Hepatocyte (in vitro differentiated cells): ENCODE results near the gene YTHDC2. TPM values are rescaled to one million over a fixed set of nuclear protein-coding genes. Genes with fewer than 3 reads are reported as not detected.
A peak's percentile ranks its signal among the peaks of the same experiment; 100 is the strongest.

ENCODE experiments used
- DNase-seq: peaks from one replicate; pipeline ENCODE4 v3.0.0-alpha.2; 2016; ENCODE audit warnings: low spot score
- H2AFZ ChIP-seq: fragments of 200-600 bp; sonication (generic); 2 replicates; pipeline ENCODE4 v1.6.0; 2016; ENCODE audit warnings: antibody characterized with exemption, mild to moderate bottlenecking
- H3K27ac ChIP-seq: fragments of 200-600 bp; sonication (generic); 2 replicates; pipeline ENCODE4 v1.5.1; 2016; ENCODE audit warnings: mild to moderate bottlenecking
- H3K27me3 ChIP-seq: fragments of 200-600 bp; sonication (generic); 2 replicates; pipeline ENCODE4 v1.6.1; 2016
- H3K36me3 ChIP-seq: fragments of 200-600 bp; sonication (generic); replicated peaks from 2 replicates; pipeline ENCODE4 v1.5.1; 2016; ENCODE audit warnings: low read depth; ENCODE audit not compliant: insufficient read depth
- H3K4me1 ChIP-seq: fragments of 200-600 bp; sonication (generic); 2 replicates; pipeline ENCODE4 v1.5.1; 2016; ENCODE audit warnings: mild to moderate bottlenecking, moderate library complexity; ENCODE audit not compliant: insufficient read depth
- H3K4me2 ChIP-seq: fragments of 200-600 bp; sonication (generic); 2 replicates; pipeline ENCODE4 v1.6.0; 2016
- H3K4me3 ChIP-seq: fragments of 200-600 bp; sonication (generic); 2 replicates; pipeline ENCODE4 v1.5.1; 2016; ENCODE audit warnings: mild to moderate bottlenecking
- H3K79me2 ChIP-seq: fragments of 200-600 bp; sonication (generic); 2 replicates; pipeline ENCODE4 v1.6.0; 2017; ENCODE audit warnings: mild to moderate bottlenecking
- H3K9me2 ChIP-seq: fragments of 200-600 bp; sonication (generic); replicated peaks from 2 replicates; pipeline ENCODE4 v1.6.0; 2017; ENCODE audit warnings: mild to moderate bottlenecking; ENCODE audit not compliant: insufficient read depth
- H3K9me3 ChIP-seq: fragments of 200-600 bp; sonication (generic); 2 replicates; pipeline ENCODE4 v1.5.1; 2016; ENCODE audit warnings: low read depth, mild to moderate bottlenecking
- H4K20me1 ChIP-seq: fragments of 200-600 bp; sonication (generic); 2 replicates; pipeline ENCODE4 v1.6.0; 2016; ENCODE audit warnings: mild to moderate bottlenecking; ENCODE audit not compliant: insufficient read depth, poor library complexity, severe bottlenecking
- EZH2 ChIP-seq: fragments of 200-600 bp; sonication (generic); IDR thresholded peaks from 2 replicates; pipeline ENCODE4 v1.6.1; 2016; ENCODE audit warnings: antibody characterized with exemption, mild to moderate bottlenecking, borderline replicate concordance
- EZH2phosphoT487 ChIP-seq: fragments of 200-600 bp; sonication (generic); IDR thresholded peaks from one replicate; pipeline ENCODE4 v1.6.1; 2018; ENCODE audit warnings: antibody characterized with exemption, mild to moderate bottlenecking, low read depth, moderate library complexity; ENCODE audit not compliant: unreplicated experiment, severe bottlenecking
- WGBS: methylation state at CpG from one replicate; pipeline ENCODE4 v1.1.6; 2016; ENCODE audit warnings: low lambda C conversion rate; ENCODE audit errors: missing lambda C conversion rate; 5-methylcytosine and 5-hydroxymethylcytosine counted together
- polyA plus RNA-seq: library from polyadenylated mRNA; unstranded; fragments of >200 nt; fragmentation: Nextera tagmentation; extraction: Ambion mirVana; gene quantifications from 2 replicates; pipeline ENCODE4 v1.2.1, GENCODE V29; 2016
- total RNA-seq: library from RNA; depleted of rRNA; stranded (reverse); fragments of >200 nt; gene quantifications from 2 replicates; pipeline ENCODE4 v1.2.3, GENCODE V29; 2014
- TF ChIP-seq, protein P1 (sequence below): fragments of 200-600 bp; sonication (generic); IDR thresholded peaks from 2 replicates; pipeline ENCODE4 v1.5.1; 2016; ENCODE audit warnings: antibody characterized with exemption, mild to moderate bottlenecking; ENCODE audit not compliant: poor library complexity

The YTHDC2 gene
- total and polyA plus RNA-seq, 2 experiments from 2014 or later: 9.1 to 26.3 TPM

- 76% methylated on average over 3 of the region's 3 CpGs for WGBS
- H3K4me1 ChIP-seq: no peaks in the 10 kb centered on the region
- H3K9me2 ChIP-seq: no peaks in the 10 kb centered on the region
- peak; percentile 16 for DNase-seq
- H3K27ac ChIP-seq: peak overlapping the region; percentile 24
- no peaks in the 10 kb centered on the region for H4K20me1 ChIP-seq
- TF ChIP-seq EZH2phosphoT487 (no peak), EZH2 (no peak)
- TF ChIP-seq, protein P1, sequence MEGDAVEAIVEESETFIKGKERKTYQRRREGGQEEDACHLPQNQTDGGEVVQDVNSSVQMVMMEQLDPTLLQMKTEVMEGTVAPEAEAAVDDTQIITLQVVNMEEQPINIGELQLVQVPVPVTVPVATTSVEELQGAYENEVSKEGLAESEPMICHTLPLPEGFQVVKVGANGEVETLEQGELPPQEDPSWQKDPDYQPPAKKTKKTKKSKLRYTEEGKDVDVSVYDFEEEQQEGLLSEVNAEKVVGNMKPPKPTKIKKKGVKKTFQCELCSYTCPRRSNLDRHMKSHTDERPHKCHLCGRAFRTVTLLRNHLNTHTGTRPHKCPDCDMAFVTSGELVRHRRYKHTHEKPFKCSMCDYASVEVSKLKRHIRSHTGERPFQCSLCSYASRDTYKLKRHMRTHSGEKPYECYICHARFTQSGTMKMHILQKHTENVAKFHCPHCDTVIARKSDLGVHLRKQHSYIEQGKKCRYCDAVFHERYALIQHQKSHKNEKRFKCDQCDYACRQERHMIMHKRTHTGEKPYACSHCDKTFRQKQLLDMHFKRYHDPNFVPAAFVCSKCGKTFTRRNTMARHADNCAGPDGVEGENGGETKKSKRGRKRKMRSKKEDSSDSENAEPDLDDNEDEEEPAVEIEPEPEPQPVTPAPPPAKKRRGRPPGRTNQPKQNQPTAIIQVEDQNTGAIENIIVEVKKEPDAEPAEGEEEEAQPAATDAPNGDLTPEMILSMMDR: no peak
- no peaks in the 10 kb centered on the region for H3K36me3 ChIP-seq
- no peak overlapping the region for H3K4me2 ChIP-seq
- H2AFZ ChIP-seq: no peak overlapping the region
- H3K9me3 ChIP-seq: no peaks in the 10 kb centered on the region
- no peaks in the 10 kb centered on the region for H3K27me3 ChIP-seq
- no peaks in the 10 kb centered on the region for H3K79me2 ChIP-seq
- no peak overlapping the region for H3K4me3 ChIP-seq
These were observed 33.2 kb downstream of the YTHDC2 start for GRCh38 chr5:113546703-113547183.

DNA sequence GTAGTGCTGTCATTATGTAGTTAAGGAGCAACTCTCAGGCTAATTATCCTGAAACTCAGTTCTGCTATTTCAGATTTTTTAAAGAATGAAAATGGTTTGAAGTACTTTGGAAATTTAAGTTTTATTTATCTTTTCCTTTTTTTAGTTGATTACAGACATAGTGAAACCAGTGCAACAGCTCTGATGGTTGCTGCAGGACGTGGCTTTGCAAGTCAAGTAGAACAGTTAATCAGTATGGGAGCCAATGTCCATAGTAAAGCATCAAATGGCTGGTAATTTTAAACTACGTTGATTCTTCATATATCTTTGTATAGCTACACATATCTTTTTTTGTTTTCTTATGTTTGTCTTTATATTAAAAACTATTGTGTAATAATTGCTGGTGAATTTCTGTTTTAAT, 34.9 kb downstream of the YTHDC2 start:
- DNase-seq: no peak
- Histone ChIP-seq H2AFZ (no peak overlapping the region), H3K36me3 (no peaks in the 10 kb centered on the region), H3K27me3 (no peaks in the 10 kb centered on the region), H3K9me2 (no peaks in the 10 kb centered on the region), H3K4me3 (no peak overlapping the region), H3K4me1 (no peaks in the 10 kb centered on the region), H3K9me3 (no peaks in the 10 kb centered on the region), H4K20me1 (no peaks in the 10 kb centered on the region), H3K4me2 (no peak overlapping the region), H3K79me2 (no peaks in the 10 kb centered on the region), H3K27ac (no peak overlapping the region)
- no peak for TF ChIP-seq EZH2
- TF ChIP-seq, protein P1: no peak
- TF ChIP-seq EZH2phosphoT487: no peak
- 65% methylated on average over 2 of the region's 2 CpGs for WGBS

GRCh38 chr5:113552137-113552536, 38.6 kb downstream of the YTHDC2 start:
- TF ChIP-seq EZH2: no peak
- TF ChIP-seq EZH2phosphoT487: no peak
- TF ChIP-seq, protein P1: no peak
- Histone ChIP-seq H3K79me2 (no peaks in the 10 kb centered on the region), H3K4me1 (no peaks in the 10 kb centered on the region), H3K4me2 (no peak overlapping the region), H3K9me2 (no peaks in the 10 kb centered on the region), H3K27me3 (no peaks in the 10 kb centered on the region), H2AFZ (no peak overlapping the region), H3K36me3 (no peaks in the 10 kb centered on the region), H3K27ac (no peak overlapping the region), H4K20me1 (no peaks in the 10 kb centered on the region), H3K9me3 (no peaks in the 10 kb centered on the region), H3K4me3 (no peak overlapping the region)
- no peak for DNase-seq
- WGBS: 100% methylated on average over 1 of the region's 1 CpG

- Histone ChIP-seq H3K79me2 (no peaks in the 10 kb centered on the region), H3K4me1 (no peaks in the 10 kb centered on the region), H3K9me2 (no peaks in the 10 kb centered on the region), H3K27ac (no peak overlapping the region), H3K36me3 (no peaks in the 10 kb centered on the region), H2AFZ (no peak overlapping the region), H4K20me1 (no peaks in the 10 kb centered on the region), H3K27me3 (no peaks in the 10 kb centered on the region), H3K9me3 (no peaks in the 10 kb centered on the region), H3K4me2 (no peak overlapping the region), H3K4me3 (no peak overlapping the region)
- TF ChIP-seq, protein P1: no peak
- TF ChIP-seq EZH2phosphoT487: no peak
- TF ChIP-seq EZH2: no peak
- DNase-seq: no peak
These were observed 39.1 kb downstream of the YTHDC2 start for GRCh38 chr5:113552620-113553019.
